Uterus (tissue), 2 donors: ENCODE data around the gene TSKU.

Experiments
- CTCF ChIP-seq, 4 experiments: fragments of 200-600 bp in 2 of 4; fragments of 450-650 bp in 2 of 4; sonication (generic) in 2 of 4; IDR thresholded peaks; one replicate each; pipeline ENCODE4 v1.5.1; 2016 to 2019; ENCODE audit warnings: antibody characterized with exemption in 4 of 4, mild to moderate bottlenecking in 2 of 4, moderate library complexity in 1 of 4
- POLR2A ChIP-seq, 2 donors: fragments of 450-650 bp; IDR thresholded peaks; one replicate each; pipeline ENCODE4 v1.6.1; 2016; ENCODE audit warnings: antibody characterized with exemption in 2 of 2, mild to moderate bottlenecking in 1 of 2, moderate library complexity in 1 of 2

GRCh38 chr11:76742902-76743301 lies 40.3 kb upstream of the TSKU start:
- TF ChIP-seq POLR2A (IDR thresholded peaks at IDR 0.05) (no peak), CTCF (IDR thresholded peaks at IDR 0.05) (no peak)
